T-cell (primary cell): ENCODE measurements around the gene TIGD3. TPM values are rescaled to one million over a fixed set of nuclear protein-coding genes. Genes with fewer than 3 reads are reported as not detected.

ENCODE experiments used
- ATAC-seq, 4 experiments: fragments of 200-7000 bp in 3 of 4; fragments of 150-1000 bp in 1 of 4; cut with Tn5 transposase; replicated peaks in 1 of 4; 1 replicate in 3 of 4; 2 replicates in 1 of 4; pipeline ENCODE4 v1.10.0; 2021; ENCODE audit warnings: moderate library complexity in 3 of 4, mild to moderate bottlenecking in 2 of 4, moderate number of reproducible peaks in 1 of 4
- CTCF ChIA-PET, 2 donors: fragments of 300-600 bp; sonication (Branson Sonifier 250); formaldehyde crosslinking; loops; one replicate each; lab custom pipeline; 2022; ENCODE audit warnings: antibody characterized with exemption in 2 of 2; lab: Charles Lee
- POLR2A ChIA-PET, 2 donors: fragments of 300-600 bp; sonication (Branson Sonifier 250); formaldehyde crosslinking; loops; one replicate each; lab custom pipeline; 2022; ENCODE audit warnings: antibody characterized with exemption in 2 of 2; lab: Charles Lee
- DNase-seq, 35 experiments: peaks; one replicate each; pipeline versions ENCODE4 v3.0.0 to v3.0.0-alpha.2; 2013 to 2023
- H3K27ac ChIP-seq: one replicate; pipeline ENCODE4 v1.5.1; 2013; ENCODE audit warnings: low read length
- H3K27me3 ChIP-seq, 2 experiments: replicated peaks in 1 of 2; 1 replicate in 1 of 2; 2 replicates in 1 of 2; pipeline versions ENCODE4 v1.6.1 to v1.7.0; 2013; ENCODE audit warnings: low read length in 1 of 2, mixed read lengths in 1 of 2; ENCODE audit not compliant: control insufficient read depth in 2 of 2, insufficient read depth in 2 of 2; ENCODE audit errors: extremely low read depth in 1 of 2
- H3K36me3 ChIP-seq, 2 donors: 1 replicate in 1 of 2; 2 replicates in 1 of 2; pipeline versions ENCODE4 v1.6.1 to v1.7.0; 2013; ENCODE audit warnings: low read length in 1 of 2; ENCODE audit not compliant: control insufficient read depth in 2 of 2, insufficient read depth in 1 of 2; ENCODE audit errors: extremely low read depth in 1 of 2
- H3K4me1 ChIP-seq, 2 experiments: 1 replicate in 1 of 2; 2 replicates in 1 of 2; pipeline versions ENCODE4 v1.6.1 to v1.7.0; 2013; ENCODE audit warnings: low read length in 2 of 2, mixed read lengths in 1 of 2; ENCODE audit not compliant: insufficient read depth in 2 of 2, control insufficient read depth in 1 of 2; ENCODE audit errors: extremely low read depth in 1 of 2
- H3K4me3 ChIP-seq, 2 donors: 1 replicate in 1 of 2; 2 replicates in 1 of 2; pipeline versions ENCODE4 v1.5.1 to v1.7.0; 2013; ENCODE audit warnings: mild to moderate bottlenecking in 2 of 2, low read length in 1 of 2, moderate library complexity in 1 of 2; ENCODE audit not compliant: control insufficient read depth in 1 of 2; ENCODE audit errors: extremely low read depth in 1 of 2
- H3K9me3 ChIP-seq: 2 replicates; pipeline ENCODE4 v1.7.0; 2013
- H3K27ac Mint-ChIP-seq, 2 donors: one replicate each; pipeline ENCODE4 v1.8.0; 2020 to 2021; ENCODE audit warnings: mild to moderate bottlenecking in 2 of 2, mixed read lengths in 2 of 2
- H3K27me3 Mint-ChIP-seq, 2 donors: one replicate each; pipeline ENCODE4 v1.8.0; 2021 to 2022; ENCODE audit warnings: mixed read lengths in 2 of 2
- H3K36me3 Mint-ChIP-seq: one replicate; pipeline ENCODE4 v1.8.0; 2021; ENCODE audit warnings: mixed read lengths
- H3K4me1 Mint-ChIP-seq, 3 donors: one replicate each; pipeline ENCODE4 v1.8.0; 2020 to 2022; ENCODE audit warnings: mixed read lengths in 3 of 3, mild to moderate bottlenecking in 1 of 3
- H3K4me3 Mint-ChIP-seq, 3 donors: one replicate each; pipeline ENCODE4 v1.8.0; 2020 to 2022; ENCODE audit warnings: mild to moderate bottlenecking in 3 of 3, mixed read lengths in 3 of 3, moderate library complexity in 3 of 3
- H3K9me3 Mint-ChIP-seq, 3 donors: one replicate each; pipeline ENCODE4 v1.8.0; 2020 to 2022; ENCODE audit warnings: mixed read lengths in 3 of 3
- WGBS: methylation state at CpG from one replicate; pipeline ENCODE4 v1.1.5; 2013; ENCODE audit warnings: missing lambda C conversion rate; ENCODE audit not compliant: insufficient coverage; 5-methylcytosine and 5-hydroxymethylcytosine counted together
- total RNA-seq, 35 experiments: library from RNA in 6 of 35; stranded (reverse) in 6 of 35; fragments of 120-200 nt in 1 of 35; gene quantifications; one replicate each; pipeline versions ENCODE4 v1.2.1 to v1.2.4 and lab custom pipeline; 2013 to 2026

Gene TIGD3
- total RNA-seq, 5 donors from 2014 or later (not counting 1 experiment from before 2014, with no cell fraction given) = 0.48 to 1.3 (median 0.92) TPM

DNA sequence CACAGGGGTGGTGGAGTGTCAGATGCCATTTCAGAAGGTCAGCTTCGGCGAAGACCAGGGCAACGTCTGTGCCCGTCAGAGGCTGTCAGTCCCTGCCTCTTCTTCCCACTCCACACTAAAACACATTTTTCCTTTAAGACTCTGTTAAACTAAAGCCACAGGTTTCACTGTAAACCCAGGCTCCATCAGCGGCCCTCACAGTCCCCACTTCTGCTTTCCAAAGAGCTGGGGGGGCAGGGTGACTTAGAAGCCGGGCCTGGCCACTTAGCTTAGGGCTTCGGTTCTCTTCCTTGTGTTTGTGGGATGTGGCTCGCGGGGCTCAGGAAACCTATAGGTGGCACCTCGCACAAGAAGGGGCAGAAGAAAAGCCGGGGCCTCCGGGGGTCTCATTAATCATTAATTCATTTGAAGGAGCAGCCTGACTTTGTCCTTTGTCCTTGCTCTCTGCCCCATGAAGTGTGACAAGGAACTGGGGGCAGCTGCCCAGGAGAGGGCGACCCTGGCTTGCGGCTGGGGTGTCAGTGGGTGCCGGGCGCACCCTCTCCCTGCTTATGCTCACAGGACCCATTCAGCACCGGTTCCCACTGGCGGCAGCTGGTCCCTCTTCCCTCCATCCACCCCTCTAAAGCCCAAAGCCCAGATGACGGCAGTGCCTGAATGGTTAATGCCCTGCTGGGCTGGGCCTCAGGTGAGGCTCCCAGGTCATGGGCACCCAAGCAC, 23.8 kb downstream of the TIGD3 start:
- Histone ChIP-seq H3K4me3 (no peak overlapping the region), H3K9me3 (no peaks in the 10 kb centered on the region), H3K36me3 (peaks cover 7 to 10% of the 10 kb centered on the region in 2 donors), H3K4me1 (peaks cover 3 to 32% of the 10 kb centered on the region in 2 experiments), H3K27me3 (no peaks in the 10 kb centered on the region), H3K27ac (no peak overlapping the region)
- Mint-ChIP-seq H3K4me1 (peaks cover 19 to 30% (median 25%) of the 10 kb centered on the region in 3 donors), H3K27ac (peak overlapping the region; percentile 46 to 58), H3K36me3 (no peaks in the 10 kb centered on the region), H3K27me3 (no peaks in the 10 kb centered on the region), H3K4me3 (no peak overlapping the region), H3K9me3 (no peaks in the 10 kb centered on the region)
- ATAC-seq (no peak), DNase-seq (peak in 1 of 35 experiments; percentile 43)
- WGBS = 82% methylated on average over 18 of the region's 19 CpGs
- ChIA-PET CTCF (no interaction called here), POLR2A (interaction anchor here in 1 of 2 donors (0.8 kb wide), 1 partner anchor 120 kb away, joined by 3 read pairs; the partner anchor contains the start of gene MALAT1)

DNA sequence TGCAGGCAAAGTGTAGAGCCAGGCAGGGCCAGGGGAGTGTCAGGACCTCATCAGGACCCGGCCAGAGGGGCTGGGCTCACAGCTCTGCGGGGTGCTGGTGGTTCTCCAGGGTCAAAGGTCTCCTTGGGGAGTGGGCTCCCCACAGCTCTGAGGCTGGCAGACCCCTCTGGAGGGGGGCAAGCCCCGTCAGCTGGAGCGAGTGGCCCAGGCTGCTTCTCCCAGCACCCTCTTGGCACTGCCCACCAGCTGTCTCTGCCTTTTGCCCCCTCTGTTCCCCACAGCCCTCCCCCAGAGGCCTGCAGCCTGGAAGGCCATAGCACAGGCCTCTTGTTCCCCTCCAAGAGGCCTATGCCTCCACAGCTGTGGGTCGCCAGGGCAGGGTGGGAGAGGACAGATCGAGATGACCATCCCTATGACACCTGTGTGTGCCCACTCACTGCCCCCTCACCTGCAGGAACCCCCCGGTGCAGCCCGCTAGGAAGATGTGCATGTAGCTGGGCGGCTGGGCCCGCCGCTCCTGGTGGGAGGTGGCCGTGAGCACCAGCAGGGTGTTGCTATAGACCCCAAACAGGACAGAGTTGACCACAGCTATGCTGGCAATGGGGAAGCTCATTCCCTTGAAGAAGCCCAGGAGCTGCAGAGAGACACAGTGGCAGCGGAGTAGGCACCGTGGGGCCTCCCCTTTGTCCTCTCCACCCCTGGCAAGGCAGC, 24.5 kb downstream of the TIGD3 start:
- DNase-seq (no peak), ATAC-seq (no peak)
- peaks cover 4 to 39% of the 10 kb centered on the region in 2 experiments for H3K4me1 ChIP-seq
- H3K4me1 Mint-ChIP-seq = peaks cover 24 to 35% (median 32%) of the 10 kb centered on the region in 3 donors
- H3K9me3 ChIP-seq = no peaks in the 10 kb centered on the region
- H3K36me3 ChIP-seq = peaks cover 7 to 10% of the 10 kb centered on the region in 2 donors
- no peaks in the 10 kb centered on the region for H3K27me3 Mint-ChIP-seq
- no peak overlapping the region for H3K4me3 Mint-ChIP-seq
- CTCF ChIA-PET = interaction anchor here in 1 of 2 donors (0.6 kb wide), 1 partner anchor 222 kb away, joined by 6 read pairs; no protein-coding TSS in a partner anchor
- WGBS = 96% methylated on average over 10 of the region's 14 CpGs
- H3K9me3 Mint-ChIP-seq = no peaks in the 10 kb centered on the region
- POLR2A ChIA-PET = interaction anchor here in 1 of 2 donors (0.8 kb wide), 1 partner anchor 120 kb away, joined by 3 read pairs; the partner anchor contains the start of gene MALAT1
- H3K27ac Mint-ChIP-seq = no peak overlapping the region
- no peak overlapping the region for H3K27ac ChIP-seq
- H3K27me3 ChIP-seq = no peaks in the 10 kb centered on the region
- no peak overlapping the region for H3K4me3 ChIP-seq
- H3K36me3 Mint-ChIP-seq = no peaks in the 10 kb centered on the region

DNA sequence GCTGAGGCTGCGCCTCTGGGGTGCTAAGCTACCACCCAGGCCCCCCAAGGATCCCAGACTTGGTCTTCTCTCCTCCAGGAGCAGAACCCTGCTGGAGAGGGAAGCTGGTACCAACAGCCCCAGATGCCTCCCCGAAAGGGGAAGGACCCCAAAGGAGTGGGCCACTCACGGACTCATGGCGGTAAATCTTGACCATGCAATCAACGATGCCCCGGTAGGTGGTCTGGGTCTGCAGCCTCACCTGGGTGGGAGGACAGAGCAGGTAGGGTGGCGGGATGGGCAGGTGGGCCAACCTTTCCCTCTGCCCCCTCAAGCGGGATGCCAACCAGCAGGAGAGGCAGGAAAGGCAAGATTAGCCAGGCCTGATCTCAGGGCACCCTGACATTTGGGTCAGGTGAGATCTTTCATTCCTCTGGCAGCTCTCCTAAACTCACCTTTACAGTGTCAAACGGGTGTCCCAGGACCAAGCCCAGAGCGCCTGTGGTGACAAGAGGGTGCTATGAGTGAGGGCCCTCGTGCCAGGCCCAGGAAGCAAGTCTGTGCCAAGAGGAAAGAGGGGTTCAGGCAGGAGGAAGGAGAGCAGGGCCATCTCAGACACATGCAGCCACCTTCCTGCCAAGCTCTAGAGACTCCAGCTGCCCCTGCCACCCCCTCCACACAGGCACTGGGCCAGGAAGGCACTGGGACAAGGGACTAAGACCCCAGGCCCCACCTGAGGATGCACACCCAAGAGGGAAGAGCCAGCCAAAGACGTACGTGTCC, 25.3 kb downstream of the TIGD3 start:
- ATAC-seq = no peak
- H3K36me3 ChIP-seq = peaks cover 7 to 10% of the 10 kb centered on the region in 2 donors
- H3K9me3 ChIP-seq = no peaks in the 10 kb centered on the region
- Mint-ChIP-seq H3K36me3 (no peaks in the 10 kb centered on the region), H3K27ac (peak overlapping the region; percentile 58 to 100), H3K4me3 (peak overlapping the region in 2 of 3 donors; percentile 17 to 96), H3K4me1 (peaks cover 32 to 43% (median 40%) of the 10 kb centered on the region in 3 donors), H3K27me3 (no peaks in the 10 kb centered on the region), H3K9me3 (no peaks in the 10 kb centered on the region)
- DNase-seq = no peak
- CTCF ChIA-PET = interaction anchor here in 1 of 2 donors (0.6 kb wide), 1 partner anchor 223 kb away, joined by 6 read pairs; no protein-coding TSS in a partner anchor
- H3K4me1 ChIP-seq = peaks cover 7 to 47% of the 10 kb centered on the region in 2 experiments
- WGBS = 100% methylated on average over 3 of the region's 13 CpGs
- H3K27me3 ChIP-seq = no peaks in the 10 kb centered on the region
- no peak overlapping the region for H3K27ac ChIP-seq
- H3K4me3 ChIP-seq = no peak overlapping the region
- POLR2A ChIA-PET = interaction anchor here in 1 of 2 donors (0.5 kb wide), 1 partner anchor 53 kb away, joined by 3 read pairs; no protein-coding TSS in a partner anchor

DNA sequence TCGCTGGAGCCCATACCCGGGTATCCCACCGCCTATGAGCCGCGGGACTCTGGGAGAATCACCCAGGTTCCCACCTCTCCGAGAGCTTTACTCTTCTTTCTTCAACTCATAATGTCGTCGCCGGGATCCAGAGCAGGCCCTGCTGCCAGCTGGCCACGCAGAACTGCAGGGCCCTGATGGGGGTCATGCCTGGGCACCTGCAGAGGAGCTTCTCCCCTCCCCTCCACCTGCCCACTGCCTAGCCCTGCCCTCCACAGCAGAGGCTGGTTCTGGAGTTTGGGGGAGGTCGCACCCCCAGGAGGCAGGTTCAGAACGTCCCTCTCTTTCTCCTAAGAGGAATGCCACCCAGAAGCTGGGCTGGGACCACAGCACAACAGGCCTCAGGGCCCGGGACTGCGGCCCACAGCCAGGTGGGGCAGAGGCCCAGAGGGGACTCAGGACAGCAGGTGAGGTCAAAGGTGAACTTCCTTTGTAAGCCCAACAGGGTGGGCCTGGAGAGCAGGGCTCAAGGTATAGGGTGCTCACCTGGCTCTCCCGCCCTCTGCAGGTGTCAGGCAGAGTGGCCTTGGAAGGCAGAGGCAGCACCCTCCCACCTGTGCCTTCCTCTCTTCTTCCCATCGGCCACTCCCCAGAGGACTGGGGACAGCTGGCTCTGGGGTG, 26.0 kb downstream of the TIGD3 start:
- no peak for DNase-seq
- peaks cover 39 to 50% (median 48%) of the 10 kb centered on the region in 3 donors for H3K4me1 Mint-ChIP-seq
- no peaks in the 10 kb centered on the region for H3K27me3 Mint-ChIP-seq
- POLR2A ChIA-PET = interaction anchor here in 1 of 2 donors (0.5 to 0.7 kb wide), 2 partner anchors 52 to 140 kb away, joined by 3 read pairs; no protein-coding TSS in a partner anchor
- CTCF ChIA-PET = interaction anchor here in 1 of 2 donors (0.6 to 0.7 kb wide), 2 partner anchors 12 to 131 kb away, joined by 3 to 4 read pairs; no protein-coding TSS in a partner anchor
- H3K9me3 Mint-ChIP-seq = no peaks in the 10 kb centered on the region
- no peaks in the 10 kb centered on the region for H3K36me3 Mint-ChIP-seq
- H3K4me3 Mint-ChIP-seq = peak overlapping the region in 2 of 3 donors; percentile 84 to 96
- ATAC-seq = no peak
- H3K27ac ChIP-seq = peak overlapping the region; percentile 95
- peaks cover 10 to 54% of the 10 kb centered on the region in 2 experiments for H3K4me1 ChIP-seq
- no peaks in the 10 kb centered on the region for H3K27me3 ChIP-seq
- no peak overlapping the region for H3K4me3 ChIP-seq
- no peaks in the 10 kb centered on the region for H3K9me3 ChIP-seq
- peak overlapping the region; percentile 98 to 100 for H3K27ac Mint-ChIP-seq
- WGBS = 95% methylated on average over 14 of the region's 16 CpGs
- H3K36me3 ChIP-seq = peaks cover 7 to 10% of the 10 kb centered on the region in 2 donors

DNA sequence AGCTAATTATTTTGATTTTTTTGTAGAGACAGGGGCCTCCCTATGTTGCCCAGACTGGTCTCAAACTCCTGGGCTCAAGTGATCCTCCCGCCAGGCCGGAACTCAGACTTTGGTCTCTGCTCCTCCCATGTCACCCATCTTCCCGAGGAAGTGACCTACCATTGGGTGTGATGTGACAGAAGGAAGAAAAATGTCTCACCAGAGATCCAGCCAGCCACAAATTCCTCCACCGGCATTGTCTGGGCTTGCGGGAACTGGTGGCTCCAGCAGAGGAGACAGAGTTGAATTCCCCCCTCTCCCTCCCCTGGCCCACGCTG, 27.1 kb downstream of the TIGD3 start:
- ATAC-seq (no peak), DNase-seq (peak in 1 of 35 experiments; percentile 65)
- CTCF ChIA-PET = interaction anchor here in 1 of 2 donors (0.6 to 1.2 kb wide), 7 partner anchors 52 to 513 kb away, joined by 3 to 6 read pairs (median 3); partner anchors contain the start of gene MALAT1
- H3K27me3 ChIP-seq = no peaks in the 10 kb centered on the region
- H3K36me3 Mint-ChIP-seq = no peaks in the 10 kb centered on the region
- H3K9me3 ChIP-seq = no peaks in the 10 kb centered on the region
- H3K9me3 Mint-ChIP-seq = no peaks in the 10 kb centered on the region
- peak overlapping the region; percentile 95 for H3K27ac ChIP-seq
- H3K4me1 ChIP-seq = peaks cover 10 to 62% of the 10 kb centered on the region in 2 experiments
- H3K27me3 Mint-ChIP-seq = no peaks in the 10 kb centered on the region
- peak overlapping the region; percentile 98 to 100 for H3K27ac Mint-ChIP-seq
- H3K36me3 ChIP-seq = peaks cover 7 to 10% of the 10 kb centered on the region in 2 donors
- 0% methylated on average over 1 of the region's 6 CpGs for WGBS
- POLR2A ChIA-PET = interaction anchor here (0.6 to 0.7 kb wide), 5 partner anchors 14 to 1028 kb away, joined by 3 to 10 read pairs (median 6); partner anchors contain the start of gene NEAT1 (in 1 of the 2)
- peaks cover 46 to 57% (median 53%) of the 10 kb centered on the region in 3 donors for H3K4me1 Mint-ChIP-seq
- H3K4me3 ChIP-seq = peak overlapping the region; percentile 64 to 66
- peak overlapping the region; percentile 82 to 96 (median 84) for H3K4me3 Mint-ChIP-seq
